Right hindlimb (tissue), 1 donor: ENCODE results near the gene ATG16L2.
"Not testable (repeated sequence)": the region's sequence is repeated elsewhere in the genome, so short reads cannot be mapped to it uniquely, and the experiment has no call there.

Experiments
- DNase-seq: peaks from one replicate; pipeline ENCODE4 v3.0.0-alpha.2; 2018

The ATG16L2 gene

GRCh38 chr11:72805216-72805615, 9.0 kb upstream of the ATG16L2 start:
- DNase-seq, result no peak

DNA sequence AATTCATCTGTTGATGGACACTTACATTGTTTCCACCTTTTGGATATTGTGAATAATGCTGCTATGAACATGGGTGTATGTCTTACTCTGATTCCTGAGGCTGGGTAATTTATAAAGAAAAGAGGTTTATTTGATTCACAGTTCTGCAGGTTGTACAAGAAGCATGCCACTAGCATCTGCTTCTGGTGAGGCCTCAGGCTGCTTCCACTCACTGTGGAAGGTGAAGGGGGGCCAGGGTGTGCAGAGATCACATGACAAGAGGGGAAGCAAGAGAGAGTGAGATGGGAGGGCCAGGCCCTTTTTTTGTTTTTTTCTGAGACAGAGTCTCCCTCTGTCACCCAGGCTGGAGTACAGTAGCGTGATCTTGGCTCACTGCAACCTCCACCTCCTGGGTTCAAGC, 7.8 kb upstream of the ATG16L2 start:
- DNase-seq, result not testable (repeated sequence)

- DNase-seq, result no peak
These were observed 7.1 kb upstream of the ATG16L2 start for GRCh38 chr11:72807021-72807693.

GRCh38 chr11:72807792-72808191, 6.4 kb upstream of the ATG16L2 start:
- DNase-seq, result no peak

DNA sequence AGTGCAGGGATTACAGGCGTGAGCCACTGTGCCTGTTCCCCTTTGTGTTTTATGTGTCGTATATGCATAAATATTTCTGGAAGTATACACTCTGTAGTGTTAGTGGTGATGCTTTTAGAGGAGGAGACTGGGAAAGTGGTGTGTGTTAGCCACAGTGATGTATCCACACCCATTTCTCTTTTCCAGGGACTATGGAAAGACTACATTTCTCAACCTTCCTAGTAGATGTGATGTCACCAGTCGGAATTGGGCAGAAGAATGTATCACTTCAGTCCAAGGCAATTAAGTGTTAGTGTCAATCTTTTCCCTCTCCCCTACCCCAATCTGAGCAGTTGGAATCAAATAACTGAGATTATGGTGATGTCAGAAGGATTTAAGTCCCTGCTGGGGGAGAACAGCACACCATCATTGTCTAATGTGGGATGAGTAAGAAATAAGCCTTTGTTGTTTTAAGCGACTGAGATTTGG, 5.8 kb upstream of the ATG16L2 start:
- no peak for DNase-seq

GRCh38 chr11:72811686-72812085, 2.5 kb upstream of the ATG16L2 start:
- DNase-seq, result not testable (repeated sequence)

DNA sequence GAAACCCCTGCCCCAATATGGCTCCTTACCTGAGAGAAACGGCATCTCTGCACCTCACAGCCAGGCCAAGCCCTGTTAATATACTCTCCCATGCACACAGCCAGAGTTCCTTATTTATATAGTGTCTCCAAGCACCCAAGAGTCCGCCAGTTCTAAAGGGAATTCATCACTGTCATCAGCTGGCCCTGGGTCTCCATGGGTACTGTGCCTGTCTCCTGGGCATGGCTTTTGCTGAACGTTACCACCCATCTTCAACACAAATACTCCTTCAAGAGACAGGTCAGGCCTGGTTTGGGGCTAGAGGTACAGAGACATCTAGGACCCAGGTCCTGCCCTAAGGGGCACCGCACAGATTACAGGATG, 1.6 kb upstream of the ATG16L2 start:
- no peak for DNase-seq

- DNase-seq, result no peak
These were observed 1.1 kb upstream of the ATG16L2 start for GRCh38 chr11:72812967-72813739.

DNA sequence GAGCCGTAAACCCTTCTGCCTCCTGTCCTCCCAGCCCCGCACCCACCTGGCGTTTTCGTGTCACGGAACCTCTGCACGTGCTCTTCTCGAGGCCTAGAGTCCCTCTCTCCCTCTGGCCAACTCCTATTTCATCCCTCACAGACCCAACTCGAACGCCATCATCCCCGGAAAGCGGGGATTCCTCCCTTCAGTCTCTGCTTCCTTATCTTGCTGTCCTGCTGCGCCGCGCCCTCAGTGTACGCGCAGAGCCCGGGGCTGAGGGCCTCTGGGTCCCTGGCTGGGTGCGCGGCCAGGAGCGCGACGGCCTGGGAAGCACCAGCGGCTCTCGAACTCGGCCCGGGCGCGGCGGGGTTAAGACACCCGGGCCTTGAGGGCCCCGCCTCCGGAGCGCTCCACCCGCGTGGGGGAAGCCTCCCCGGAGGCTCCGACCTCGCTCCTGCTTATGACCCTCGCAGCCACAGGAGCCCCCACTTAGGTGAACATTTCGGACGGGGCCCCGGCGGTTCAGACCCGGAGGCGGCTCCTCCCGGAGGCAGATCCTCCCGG, 398 bp upstream of the ATG16L2 start:
- DNase-seq, result no peak

- no peak for DNase-seq
These were observed 953 bp downstream of the ATG16L2 start for GRCh38 chr11:72815110-72815618.

- DNase-seq, result no peak
These were observed 2.3 kb downstream of the ATG16L2 start for GRCh38 chr11:72816404-72816990.

- no peak for DNase-seq
These were observed 3.8 kb downstream of the ATG16L2 start for GRCh38 chr11:72817966-72818365.

GRCh38 chr11:72818971-72819370, 4.8 kb downstream of the ATG16L2 start:
- no peak for DNase-seq

- DNase-seq, result no peak
These were observed 6.4 kb downstream of the ATG16L2 start for GRCh38 chr11:72820439-72821139.

- no peak for DNase-seq
These were observed 7.2 kb downstream of the ATG16L2 start for GRCh38 chr11:72821221-72821919.

DNA sequence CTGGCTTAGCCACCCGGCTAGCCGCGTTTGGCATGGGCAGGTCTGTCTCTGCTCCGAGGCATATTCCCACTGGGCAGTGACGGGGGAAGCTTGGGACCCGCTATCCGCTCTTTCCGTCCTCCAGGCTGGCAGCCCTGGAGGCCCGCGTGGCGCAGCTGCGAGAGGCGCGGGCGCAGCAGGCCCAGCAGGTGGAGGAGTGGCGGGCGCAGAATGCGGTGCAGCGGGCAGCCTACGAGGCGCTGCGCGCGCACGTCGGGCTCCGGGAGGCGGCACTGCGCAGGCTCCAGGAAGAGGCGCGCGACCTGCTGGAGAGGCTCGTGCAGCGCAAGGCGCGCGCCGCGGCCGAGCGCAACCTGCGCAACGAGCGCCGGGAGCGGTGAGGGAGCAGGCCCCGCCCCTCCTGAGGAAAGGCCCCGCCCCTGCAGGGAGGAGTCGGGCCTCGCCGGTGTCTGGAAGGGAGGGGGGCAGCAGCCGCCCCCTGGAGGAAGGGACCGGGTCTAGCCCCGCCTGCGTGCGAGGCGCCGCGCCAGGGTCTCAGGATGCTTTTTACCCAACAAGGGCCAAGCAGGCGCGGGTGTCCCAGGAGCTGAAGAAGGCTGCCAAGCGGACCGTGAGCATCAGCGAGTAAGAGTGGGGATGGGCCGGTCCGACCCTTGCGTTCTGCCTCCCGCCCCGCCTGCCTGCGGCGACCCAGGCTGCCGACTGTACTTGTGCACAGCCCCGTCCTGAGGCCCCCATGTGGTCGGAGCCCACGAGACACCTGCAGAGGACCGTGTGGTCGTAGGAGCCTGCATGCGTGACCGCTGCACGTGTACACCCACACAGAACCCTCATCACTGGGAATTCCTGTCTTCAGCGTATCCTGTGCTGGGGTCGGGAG, 7.9 kb downstream of the ATG16L2 start:
- peak; percentile 95 for DNase-seq

DNA sequence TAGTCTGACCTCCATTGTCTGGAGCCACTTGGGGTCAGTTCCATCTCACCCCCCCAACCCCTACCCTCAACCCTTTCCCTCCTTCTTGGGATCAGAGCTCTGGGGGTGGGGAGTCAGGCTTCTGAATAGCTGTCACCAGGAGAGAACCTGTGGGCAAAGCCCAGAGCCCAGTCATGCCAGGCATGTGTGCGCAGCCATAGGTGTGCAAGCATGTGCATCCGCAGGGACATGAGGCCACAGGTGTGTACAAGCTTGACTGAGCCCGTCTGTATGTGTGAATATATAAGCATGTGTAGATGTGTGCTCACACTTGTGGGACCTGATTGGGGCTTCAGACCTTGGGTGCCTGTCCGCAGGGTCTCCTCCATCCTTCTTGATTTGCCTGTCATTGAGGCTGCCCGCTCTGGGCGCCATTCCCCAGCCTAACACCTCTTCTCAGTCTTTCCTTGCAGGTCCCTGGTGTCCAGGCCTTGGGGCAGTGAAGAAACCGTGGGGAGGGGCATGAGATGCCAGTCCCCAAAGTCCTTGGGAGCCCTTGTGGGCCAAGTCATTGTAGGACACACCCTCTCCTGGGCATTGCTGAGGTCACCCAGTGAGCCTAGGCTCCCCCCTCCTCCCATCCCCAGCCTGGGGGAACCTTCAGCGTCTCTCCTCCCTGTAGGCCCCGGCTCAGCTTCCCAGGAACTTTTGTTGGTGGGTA, 9.0 kb downstream of the ATG16L2 start:
- no peak for DNase-seq

DNA sequence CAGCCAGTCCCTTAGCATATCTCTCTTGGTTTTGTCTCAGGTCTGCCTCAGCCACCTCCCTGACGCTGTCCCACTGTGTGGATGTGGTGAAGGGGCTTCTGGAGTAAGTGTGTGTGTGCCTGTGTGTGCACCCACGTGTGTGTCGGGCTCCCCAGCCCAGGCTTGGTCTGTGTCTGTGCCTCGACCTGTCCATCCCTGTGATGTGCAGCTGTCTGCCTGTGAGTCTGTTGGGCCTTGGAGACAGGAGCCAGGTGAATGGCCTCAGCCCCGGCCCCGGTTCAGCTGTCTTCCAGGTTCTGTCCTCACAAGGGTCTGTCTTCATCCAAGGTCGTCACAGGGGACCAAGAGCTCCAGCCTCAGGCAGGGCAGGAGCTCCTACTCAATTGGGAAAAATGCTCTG, 9.8 kb downstream of the ATG16L2 start:
- no peak for DNase-seq

DNA sequence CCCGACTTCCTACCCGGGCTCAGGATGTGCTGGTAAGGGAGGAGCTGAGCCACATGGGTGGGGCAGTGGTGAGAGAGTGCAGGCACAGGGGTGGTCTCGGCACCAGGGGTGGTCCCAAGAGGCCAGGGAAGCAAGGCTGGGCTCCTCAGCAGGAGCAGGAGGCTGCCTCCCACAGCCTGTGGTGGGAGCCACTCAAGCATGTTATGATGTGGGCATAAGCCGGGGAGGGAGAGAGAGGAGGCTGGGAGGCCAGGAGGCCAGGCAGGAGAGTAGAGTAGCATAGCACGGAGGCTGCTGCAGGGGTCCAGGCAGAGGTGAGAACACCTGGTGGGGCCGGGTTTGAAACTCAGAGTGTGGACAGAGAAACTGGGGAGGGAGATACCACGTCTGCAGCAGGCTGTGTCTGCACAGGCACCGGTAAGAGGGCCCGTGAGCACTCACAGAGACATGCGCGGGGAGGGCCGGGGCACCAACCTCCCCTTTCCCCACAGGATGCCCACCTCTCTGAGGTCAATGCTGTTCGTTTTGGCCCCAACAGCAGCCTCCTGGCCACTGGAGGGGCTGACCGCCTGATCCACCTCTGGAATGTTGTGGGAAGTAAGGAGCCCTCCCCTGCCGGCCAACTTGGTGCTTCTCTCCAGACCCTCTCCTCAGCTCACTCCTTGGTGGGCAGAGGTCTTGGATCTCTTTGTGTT, 10.7 kb downstream of the ATG16L2 start:
- no peak for DNase-seq

DNA sequence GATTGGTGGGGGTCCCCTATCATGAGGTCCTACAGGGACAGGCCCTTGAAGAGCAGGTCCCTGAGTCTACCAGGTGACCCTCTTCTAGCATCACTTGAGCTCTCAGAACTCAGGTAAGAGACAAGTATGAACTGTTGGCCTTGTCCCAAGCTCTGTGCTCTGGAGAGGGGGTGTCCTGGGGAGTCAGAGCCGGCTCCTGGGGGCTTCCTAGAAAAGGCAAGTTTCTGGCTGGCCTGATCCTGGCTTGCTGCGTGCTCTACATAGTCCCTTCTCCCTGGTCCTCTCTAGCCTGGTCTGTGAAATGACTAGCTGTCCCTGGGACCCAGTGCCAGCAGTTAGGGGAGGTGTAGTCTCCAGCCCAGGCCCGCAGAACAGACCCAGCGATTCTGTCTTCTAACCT, 11.4 kb downstream of the ATG16L2 start:
- DNase-seq, result no peak
